K562 (cell line): ENCODE measurements around the gene KISS1R. TPM values are rescaled to one million over a fixed set of nuclear protein-coding genes. Genes with fewer than 3 reads are reported as not detected.
A peak's percentile ranks its signal among the peaks of the same experiment; 100 is the strongest.

ENCODE experiments used
- CBFA2T3 ChIP-seq: fragments of 450-650 bp; IDR thresholded peaks from 2 replicates; pipeline ENCODE4 v1.6.1; 2017
- LARP7 ChIP-seq: fragments of 450-650 bp; IDR thresholded peaks from 2 replicates; pipeline ENCODE4 v1.6.1; 2016
- MCM5 ChIP-seq: fragments of 450-650 bp; IDR thresholded peaks from 2 replicates; pipeline ENCODE4 v1.6.1; 2016; ENCODE audit warnings: low read depth
- STAT5B ChIP-seq: fragments of 250-450 bp; sonication (Bioruptor Pico); IDR thresholded peaks from 2 replicates; pipeline ENCODE4 v1.8.0; 2021; ENCODE audit warnings: mild to moderate bottlenecking, inconsistent platforms
- TEAD2 ChIP-seq: fragments of 450-650 bp; IDR thresholded peaks from 2 replicates; pipeline ENCODE4 v1.6.1; 2016; ENCODE audit warnings: missing genetic modification characterization, control low read depth, missing compliant biosample characterization
- ZNF780A ChIP-seq: fragments of 250-450 bp; sonication (Bioruptor Pico); IDR thresholded peaks from 2 replicates; pipeline ENCODE4 v1.5.0; 2021; ENCODE audit warnings: mild to moderate bottlenecking
- polyA plus RNA-seq, 8 experiments: library from polyadenylated mRNA; depleted of rRNA in 4 of 8; stranded (reverse) in 5 of 8; unstranded in 3 of 8; fragments of >200 nt; fragmentation: Nextera tagmentation in 2 of 8; fragmentation: Illumina TruSeq in 1 of 8; extraction: Ambion mirVana in 2 of 8; extraction: Trizol in 1 of 8; gene quantifications; 2 replicates each; pipeline versions ENCODE4 v1.2.1 to v1.2.3, GENCODE V29; 2011 to 2014; ENCODE audit warnings: inconsistent platforms in 1 of 8, missing spikeins in 1 of 8
- total RNA-seq, 7 experiments: library from RNA; depleted of rRNA in 6 of 7; stranded (reverse); fragments of >200 nt in 6 of 7; fragmentation: Illumina TruSeq in 2 of 7; extraction: Trizol in 2 of 7; gene quantifications; 2 replicates each; pipeline versions ENCODE4 v1.2.1 to v1.2.3, GENCODE V29; 2011 to 2021; ENCODE audit warnings: low replicate concordance in 1 of 7
- TF ChIP-seq, protein P1 (sequence below): fragments of 250-450 bp; sonication (Bioruptor Pico); IDR thresholded peaks from 2 replicates; pipeline ENCODE4 v1.5.0; 2021; ENCODE audit warnings: mild to moderate bottlenecking, moderate library complexity
- TF ChIP-seq, protein P2 (sequence below): fragments of 250-450 bp; sonication (Bioruptor Pico); IDR thresholded peaks from 2 replicates; pipeline ENCODE4 v1.5.1; 2021; ENCODE audit warnings: mild to moderate bottlenecking
- TF ChIP-seq, protein P3 (sequence below): fragments of 450-650 bp; IDR thresholded peaks from 2 replicates; pipeline ENCODE4 v1.6.1; 2018; ENCODE audit not compliant: partially characterized antibody

Gene KISS1R
- total and polyA plus RNA-seq, 9 of the 15 experiments (the other 6 are each of a cell fraction or from before 2014, with no cell fraction given): 0.37 to 39.4 (median 2.0) TPM

DNA sequence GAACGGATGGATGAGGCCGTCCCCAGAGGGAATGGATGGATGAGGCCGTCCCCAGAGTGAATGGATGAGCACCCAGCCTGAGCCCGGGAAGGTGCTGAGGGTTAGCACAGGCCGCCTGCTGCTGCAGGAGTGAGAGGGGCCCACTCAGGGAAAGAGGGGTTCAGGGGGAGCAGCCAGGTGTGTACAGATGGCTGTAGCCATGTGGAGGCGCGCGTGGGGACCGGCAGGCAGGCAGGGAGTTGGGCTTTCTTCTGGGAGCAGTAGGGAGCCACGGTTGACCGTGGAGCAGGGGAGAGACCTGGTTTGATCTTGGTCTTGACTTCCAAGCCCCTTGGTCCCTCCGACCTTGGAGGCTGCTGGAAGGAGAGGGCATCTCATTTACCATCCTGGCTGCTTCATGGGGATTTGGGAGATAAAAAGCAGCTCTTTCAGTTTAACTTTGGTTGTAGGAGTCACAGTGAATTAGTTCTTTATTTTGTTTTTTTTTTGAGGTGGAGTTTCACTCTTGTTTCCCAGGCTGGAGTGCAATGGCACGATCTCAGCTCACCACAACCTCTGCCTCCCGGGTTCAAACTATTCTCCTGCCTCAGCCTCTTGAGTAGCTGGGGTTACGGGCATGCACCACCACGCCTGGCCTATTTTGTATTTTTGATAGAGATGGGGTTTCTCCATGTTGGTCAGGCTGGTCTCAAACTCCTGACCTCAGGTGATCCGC is 33.4 kb downstream of the KISS1R start (continued):
- TF ChIP-seq, protein P1, sequence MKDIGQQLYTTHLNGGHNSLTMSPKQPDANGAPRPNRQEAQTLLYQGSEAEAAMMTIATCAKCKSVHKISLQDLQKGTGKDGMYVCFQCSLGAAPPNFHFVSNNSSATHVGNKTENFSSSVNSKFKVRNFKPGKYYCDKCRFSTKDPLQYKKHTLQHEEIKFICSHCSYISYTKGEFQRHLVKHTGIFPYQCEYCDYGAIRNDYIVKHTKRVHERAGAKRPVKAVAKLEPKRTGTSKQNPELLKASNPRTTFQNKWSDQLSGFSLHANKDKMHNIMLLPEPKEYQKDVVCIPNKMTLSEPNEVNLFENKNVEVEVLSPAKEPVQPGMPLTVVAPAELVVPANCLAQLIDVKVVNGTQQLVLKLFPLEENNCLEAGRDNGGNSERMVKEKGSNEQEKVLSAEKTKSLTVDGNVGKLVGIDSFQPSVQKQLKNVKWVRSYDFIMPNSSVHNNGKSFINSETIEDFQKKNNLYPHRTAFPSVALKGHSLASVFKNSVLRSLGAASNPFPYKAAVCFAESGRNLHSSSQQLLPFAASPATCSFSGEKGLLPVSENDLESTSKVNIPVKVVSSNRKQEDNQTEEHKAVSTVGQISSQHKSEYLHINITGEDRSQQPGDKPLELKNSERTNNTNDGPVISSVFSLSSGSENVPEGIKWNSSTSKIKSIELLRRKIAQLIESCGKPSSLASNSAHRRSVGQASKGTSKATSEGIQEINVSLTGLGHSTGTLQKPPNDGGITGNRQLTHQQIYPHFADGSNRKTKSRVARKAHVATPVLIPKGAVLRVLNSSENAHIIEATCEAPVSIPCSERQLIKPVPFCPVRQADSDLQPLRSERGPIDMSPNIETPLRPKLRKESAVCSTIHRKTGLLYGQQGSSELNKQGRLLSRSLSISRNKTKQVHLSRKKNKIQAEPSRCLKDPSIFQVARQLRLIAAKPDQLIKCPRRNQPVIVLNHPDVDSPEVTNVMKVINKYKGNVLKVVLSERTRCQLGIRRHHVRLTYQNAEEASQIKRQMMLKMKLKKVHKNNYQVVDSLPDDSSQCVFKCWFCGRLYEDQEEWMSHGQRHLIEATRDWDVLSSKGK (CRISPR knock-in tag): no peak
- no peak for TF ChIP-seq TEAD2 (tag)
- TF ChIP-seq CBFA2T3: no peak
- no peak for TF ChIP-seq MCM5
- no peak for TF ChIP-seq ZNF780A
- TF ChIP-seq, protein P2, sequence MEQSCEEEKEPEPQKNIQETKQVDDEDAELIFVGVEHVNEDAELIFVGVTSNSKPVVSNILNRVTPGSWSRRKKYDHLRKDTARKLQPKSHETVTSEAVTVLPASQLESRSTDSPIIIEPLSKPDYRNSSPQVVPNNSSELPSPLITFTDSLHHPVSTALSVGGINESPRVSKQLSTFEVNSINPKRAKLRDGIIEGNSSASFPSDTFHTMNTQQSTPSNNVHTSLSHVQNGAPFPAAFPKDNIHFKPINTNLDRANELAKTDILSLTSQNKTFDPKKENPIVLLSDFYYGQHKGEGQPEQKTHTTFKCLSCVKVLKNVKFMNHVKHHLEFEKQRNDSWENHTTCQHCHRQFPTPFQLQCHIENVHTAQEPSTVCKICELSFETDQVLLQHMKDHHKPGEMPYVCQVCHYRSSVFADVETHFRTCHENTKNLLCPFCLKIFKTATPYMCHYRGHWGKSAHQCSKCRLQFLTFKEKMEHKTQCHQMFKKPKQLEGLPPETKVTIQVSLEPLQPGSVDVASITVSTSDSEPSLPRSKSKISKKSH (CRISPR knock-in tag): no peak
- no peak for TF ChIP-seq STAT5B (CRISPR knock-in tag)
- TF ChIP-seq, protein P3, sequence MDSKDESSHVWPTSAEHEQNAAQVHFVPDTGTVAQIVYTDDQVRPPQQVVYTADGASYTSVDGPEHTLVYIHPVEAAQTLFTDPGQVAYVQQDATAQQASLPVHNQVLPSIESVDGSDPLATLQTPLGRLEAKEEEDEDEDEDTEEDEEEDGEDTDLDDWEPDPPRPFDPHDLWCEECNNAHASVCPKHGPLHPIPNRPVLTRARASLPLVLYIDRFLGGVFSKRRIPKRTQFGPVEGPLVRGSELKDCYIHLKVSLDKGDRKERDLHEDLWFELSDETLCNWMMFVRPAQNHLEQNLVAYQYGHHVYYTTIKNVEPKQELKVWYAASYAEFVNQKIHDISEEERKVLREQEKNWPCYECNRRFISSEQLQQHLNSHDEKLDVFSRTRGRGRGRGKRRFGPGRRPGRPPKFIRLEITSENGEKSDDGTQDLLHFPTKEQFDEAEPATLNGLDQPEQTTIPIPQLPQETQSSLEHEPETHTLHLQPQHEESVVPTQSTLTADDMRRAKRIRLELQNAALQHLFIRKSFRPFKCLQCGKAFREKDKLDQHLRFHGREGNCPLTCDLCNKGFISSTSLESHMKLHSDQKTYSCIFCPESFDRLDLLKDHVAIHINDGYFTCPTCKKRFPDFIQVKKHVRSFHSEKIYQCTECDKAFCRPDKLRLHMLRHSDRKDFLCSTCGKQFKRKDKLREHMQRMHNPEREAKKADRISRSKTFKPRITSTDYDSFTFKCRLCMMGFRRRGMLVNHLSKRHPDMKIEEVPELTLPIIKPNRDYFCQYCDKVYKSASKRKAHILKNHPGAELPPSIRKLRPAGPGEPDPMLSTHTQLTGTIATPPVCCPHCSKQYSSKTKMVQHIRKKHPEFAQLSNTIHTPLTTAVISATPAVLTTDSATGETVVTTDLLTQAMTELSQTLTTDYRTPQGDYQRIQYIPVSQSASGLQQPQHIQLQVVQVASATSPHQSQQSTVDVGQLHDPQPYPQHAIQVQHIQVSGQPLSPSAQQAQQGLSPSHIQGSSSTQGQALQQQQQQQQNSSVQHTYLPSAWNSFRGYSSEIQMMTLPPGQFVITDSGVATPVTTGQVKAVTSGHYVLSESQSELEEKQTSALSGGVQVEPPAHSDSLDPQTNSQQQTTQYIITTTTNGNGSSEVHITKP: peak; percentile 18
- no peak for TF ChIP-seq LARP7
- TF ChIP-seq, all 486 proteins: peak for 4
